Prostate gland (tissue), 2 donors: ENCODE data around the gene SLC23A1. TPM values are rescaled to one million over a fixed set of nuclear protein-coding genes. Genes with fewer than 3 reads are reported as not detected.
A peak's percentile ranks its signal among the peaks of the same experiment; 100 is the strongest.

Experiments
- DNase-seq: peaks from one replicate; pipeline ENCODE4 v3.0.0-alpha.2; 2019; ENCODE audit warnings: low spot score
- H3K27ac ChIP-seq, 2 donors: fragments of 200-600 bp; sonication (generic); 2 replicates each; pipeline ENCODE4 v1.5.1; 2017 to 2019
- H3K27me3 ChIP-seq: fragments of 200-600 bp; sonication (generic); replicated peaks from 2 replicates; pipeline ENCODE4 v1.5.1; 2019; ENCODE audit not compliant: insufficient read depth
- H3K36me3 ChIP-seq, 2 donors: fragments of 200-600 bp; sonication (generic); 1 replicate in 1 of 2; 2 replicates in 1 of 2; pipeline versions ENCODE4 v1.5.1 to v1.8.1; 2017 to 2019
- H3K4me1 ChIP-seq: fragments of 200-600 bp; sonication (generic); replicated peaks from 2 replicates; pipeline ENCODE4 v1.5.1; 2019
- H3K4me3 ChIP-seq, 2 donors: fragments of 200-600 bp; sonication (generic); 2 replicates each; pipeline ENCODE4 v1.5.1; 2017 to 2019
- H3K9me3 ChIP-seq: fragments of 200-600 bp; sonication (generic); 2 replicates; pipeline ENCODE4 v1.5.1; 2017
- POLR2A ChIP-seq: fragments of 450-650 bp; IDR thresholded peaks from one replicate; pipeline ENCODE4 v1.6.1; 2016; ENCODE audit warnings: antibody characterized with exemption, mild to moderate bottlenecking
- POLR2AphosphoS5 ChIP-seq: sonication (generic); formaldehyde crosslinking; IDR thresholded peaks from one replicate; pipeline ENCODE4 v1.6.1; 2017; ENCODE audit warnings: antibody characterized with exemption
- WGBS: methylation state at CpG from one replicate; pipeline ENCODE4 v1.1.5; 2018; 5-methylcytosine and 5-hydroxymethylcytosine counted together
- intact Hi-C: fragments of 100-400 bp; cut with DNase I; formaldehyde crosslinking; loops from one replicate; pipeline ENCODE4 v1.14.2; 2022
- total RNA-seq, 2 donors: library from RNA; depleted of rRNA; stranded (reverse); fragments of >200 nt; gene quantifications; one replicate each; pipeline ENCODE4 v1.1.0, GENCODE V29; 2016
- TF ChIP-seq, protein P1 (sequence below), 4 experiments: fragments of 200-600 bp in 2 of 4; fragments of 450-650 bp in 2 of 4; sonication (generic) in 2 of 4; IDR thresholded peaks; 1 replicate in 3 of 4; 2 replicates in 1 of 4; pipeline ENCODE4 v1.5.1; 2016 to 2019; ENCODE audit warnings: antibody characterized with exemption in 4 of 4, mild to moderate bottlenecking in 2 of 4, moderate library complexity in 2 of 4

Gene SLC23A1
- total RNA-seq, 2 donors from 2014 or later, result 11.5 to 26.3 TPM

DNA sequence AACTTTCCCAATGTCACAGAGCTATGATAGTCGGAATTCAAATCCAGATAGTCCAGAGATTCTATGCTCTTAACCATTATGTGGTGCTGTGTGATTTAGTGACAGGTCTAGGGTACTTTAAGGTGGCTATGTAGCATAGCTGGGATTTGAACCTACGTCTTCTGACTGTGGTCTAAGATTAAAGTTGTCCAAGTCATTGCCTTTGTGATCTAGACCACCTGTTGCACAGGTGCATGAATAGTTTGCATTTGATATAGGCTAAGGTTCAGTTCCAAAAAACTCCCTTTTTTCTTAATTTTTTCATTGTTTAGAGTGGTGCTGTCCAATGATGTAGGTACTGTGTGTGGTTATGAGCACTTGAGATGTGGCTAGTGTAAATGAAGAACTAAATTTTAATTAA, 38.9 kb downstream of the SLC23A1 start:
- H3K4me1 ChIP-seq, result peaks cover 4% of the 10 kb centered on the region
- no peak for DNase-seq
- no peaks in the 10 kb centered on the region for H3K36me3 ChIP-seq
- intact Hi-C loops, result loop anchor here (5.0 kb wide), 1 partner anchor 52 kb away; the partner anchor contains the start of gene MATR3
- TF ChIP-seq POLR2A (no peak), POLR2AphosphoS5 (no peak)
- TF ChIP-seq, protein P1, sequence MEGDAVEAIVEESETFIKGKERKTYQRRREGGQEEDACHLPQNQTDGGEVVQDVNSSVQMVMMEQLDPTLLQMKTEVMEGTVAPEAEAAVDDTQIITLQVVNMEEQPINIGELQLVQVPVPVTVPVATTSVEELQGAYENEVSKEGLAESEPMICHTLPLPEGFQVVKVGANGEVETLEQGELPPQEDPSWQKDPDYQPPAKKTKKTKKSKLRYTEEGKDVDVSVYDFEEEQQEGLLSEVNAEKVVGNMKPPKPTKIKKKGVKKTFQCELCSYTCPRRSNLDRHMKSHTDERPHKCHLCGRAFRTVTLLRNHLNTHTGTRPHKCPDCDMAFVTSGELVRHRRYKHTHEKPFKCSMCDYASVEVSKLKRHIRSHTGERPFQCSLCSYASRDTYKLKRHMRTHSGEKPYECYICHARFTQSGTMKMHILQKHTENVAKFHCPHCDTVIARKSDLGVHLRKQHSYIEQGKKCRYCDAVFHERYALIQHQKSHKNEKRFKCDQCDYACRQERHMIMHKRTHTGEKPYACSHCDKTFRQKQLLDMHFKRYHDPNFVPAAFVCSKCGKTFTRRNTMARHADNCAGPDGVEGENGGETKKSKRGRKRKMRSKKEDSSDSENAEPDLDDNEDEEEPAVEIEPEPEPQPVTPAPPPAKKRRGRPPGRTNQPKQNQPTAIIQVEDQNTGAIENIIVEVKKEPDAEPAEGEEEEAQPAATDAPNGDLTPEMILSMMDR (IDR thresholded peaks at IDR 0.05), result no peak
- peak overlapping the region in 1 of 2 donors; percentile 73 for H3K4me3 ChIP-seq
- no peak overlapping the region for H3K27ac ChIP-seq
- no peaks in the 10 kb centered on the region for H3K9me3 ChIP-seq
- WGBS, result 68% methylated on average over 2 of the region's 2 CpGs
- no peaks in the 10 kb centered on the region for H3K27me3 ChIP-seq

DNA sequence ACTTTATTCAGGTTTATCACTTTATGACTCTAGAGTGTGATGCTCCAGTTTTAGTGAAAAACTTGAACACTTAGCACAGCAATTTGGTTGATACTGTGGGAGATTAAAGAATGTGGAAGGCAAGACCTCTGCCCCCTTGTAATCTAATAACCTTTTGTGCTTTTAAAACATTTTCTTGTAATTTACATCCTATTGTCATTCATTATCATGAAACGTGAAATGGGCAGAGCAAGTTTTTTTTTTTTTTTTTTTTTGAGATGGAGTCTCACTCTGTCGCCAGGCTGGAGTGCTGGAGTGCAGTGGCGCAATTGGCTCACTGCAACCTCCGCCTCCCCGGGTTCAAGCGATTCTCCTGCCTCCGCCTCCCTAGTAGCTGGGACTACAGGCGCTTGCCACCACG, 39.6 kb downstream of the SLC23A1 start:
- peak overlapping the region; percentile 73 to 91 for H3K4me3 ChIP-seq
- H3K9me3 ChIP-seq, result no peaks in the 10 kb centered on the region
- WGBS, result 76% methylated on average over 9 of the region's 9 CpGs
- TF ChIP-seq, protein P1 (IDR thresholded peaks at IDR 0.05), result no peak
- TF ChIP-seq POLR2A (no peak), POLR2AphosphoS5 (no peak)
- H3K4me1 ChIP-seq, result peaks cover 4% of the 10 kb centered on the region
- DNase-seq, result no peak
- intact Hi-C loops, result loop anchor here (5.0 kb wide), 1 partner anchor 51 kb away; the partner anchor contains the start of gene MATR3
- H3K36me3 ChIP-seq, result no peaks in the 10 kb centered on the region
- no peak overlapping the region for H3K27ac ChIP-seq
- no peaks in the 10 kb centered on the region for H3K27me3 ChIP-seq

DNA sequence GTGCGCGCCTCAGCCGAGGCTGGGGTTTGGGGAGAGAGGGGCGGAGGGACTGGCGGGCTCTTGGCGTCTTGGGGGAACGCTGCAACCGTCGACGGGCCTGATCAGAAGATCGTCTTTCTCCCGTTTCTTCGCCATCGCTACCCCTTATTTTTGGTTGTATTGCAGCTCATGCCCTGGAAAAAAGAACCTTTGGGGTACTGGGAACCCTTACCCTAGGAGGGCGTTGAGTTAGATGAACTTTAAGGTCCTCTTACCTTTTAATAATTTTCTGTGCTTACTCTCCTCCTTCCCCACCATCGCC, 40.7 kb downstream of the SLC23A1 start:
- DNase-seq, result no peak
- under 1% methylated on average over 16 of the region's 16 CpGs for WGBS

DNA sequence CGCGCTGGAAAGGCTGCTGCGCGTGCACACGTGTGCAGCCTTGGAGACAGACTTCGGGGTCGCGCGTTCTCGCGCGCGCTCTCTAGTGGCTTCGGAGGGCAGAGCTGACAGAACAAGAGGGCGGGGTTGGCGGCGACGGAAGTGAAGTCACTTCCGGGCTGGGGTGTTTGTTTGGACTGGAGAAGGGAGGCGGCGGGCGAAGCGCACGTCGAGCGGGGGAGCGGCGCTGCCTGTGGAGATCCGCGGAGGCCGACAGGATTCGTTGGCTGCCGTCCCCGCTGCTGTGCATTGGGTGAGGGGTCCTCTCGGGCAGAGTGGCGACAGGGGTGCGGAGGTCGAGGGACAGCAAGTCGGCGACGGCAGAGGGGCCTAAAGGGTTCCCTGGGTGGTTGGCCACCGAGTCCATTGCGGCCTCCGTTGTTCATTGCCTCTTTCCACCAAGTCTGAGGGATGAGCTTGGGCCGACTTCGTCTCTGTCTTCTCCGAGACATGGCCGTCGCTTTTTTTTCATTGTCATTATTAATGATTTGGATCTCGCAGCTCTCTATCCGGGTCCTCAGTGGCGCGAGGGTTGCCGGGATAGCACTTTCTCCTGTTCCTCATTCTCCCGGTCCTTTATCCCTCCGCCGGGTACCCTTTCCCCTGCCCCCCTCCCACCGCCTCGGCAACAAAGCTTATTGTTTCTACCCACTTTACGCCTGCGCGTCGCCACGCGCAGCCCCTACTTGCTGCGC, 41.2 kb downstream of the SLC23A1 start, which contains the start of gene PAIP2:
Gene PAIP2 (plus strand): TSS at position 166 of the 734 bp plus-strand sequence. CDS start 21,931 bp downstream, outside the sequence.
- H3K4me3 ChIP-seq, result peak within 1 kb of the TSS; percentile 73 to 91
- DNase-seq, result peak; percentile 96
- peaks cover 4% of the 10 kb centered on the region for H3K4me1 ChIP-seq
- H3K36me3 ChIP-seq, result no peaks in the 10 kb centered on the region
- H3K27ac ChIP-seq, result peak within 1 kb of the TSS; percentile 97 to 99
- no peaks in the 10 kb centered on the region for H3K9me3 ChIP-seq
- WGBS, result under 1% methylated on average over 65 of the region's 66 CpGs
- TF ChIP-seq POLR2A (peak; percentile 96), POLR2AphosphoS5 (peak; percentile 96)
- TF ChIP-seq, protein P1 (IDR thresholded peaks at IDR 0.05), result peak; percentile 77 to 97 (median 87)
- intact Hi-C loops, result loop anchor here (5.0 kb wide), 1 partner anchor 50 kb away; the partner anchor contains the start of gene MATR3
- H3K27me3 ChIP-seq, result no peaks in the 10 kb centered on the region

More for the DNA sequence above, 40.7 kb downstream of the SLC23A1 start:
- Histone ChIP-seq H3K27me3 (no peaks in the 10 kb centered on the region), H3K27ac (peak overlapping the region; percentile 97 to 99), H3K9me3 (no peaks in the 10 kb centered on the region), H3K4me3 (peak overlapping the region; percentile 73 to 91), H3K36me3 (no peaks in the 10 kb centered on the region), H3K4me1 (peaks cover 4% of the 10 kb centered on the region)
- intact Hi-C loops, result loop anchor here (5.0 kb wide), 1 partner anchor 50 kb away; the partner anchor contains the start of gene MATR3
- no peak for TF ChIP-seq POLR2AphosphoS5
- no peak for TF ChIP-seq POLR2A
- TF ChIP-seq, protein P1 (IDR thresholded peaks at IDR 0.05), result no peak
